K562 (cell line): ENCODE data around the gene RNASEH2A. TPM values are rescaled to one million over a fixed set of nuclear protein-coding genes. Genes with fewer than 3 reads are reported as not detected.

Experiments
- ATAC-seq: fragments of 200-7000 bp; cut with Tn5 transposase; 3 replicates; pipeline ENCODE4 v1.9.1; 2020; ENCODE audit warnings: moderate library complexity
- BruUV-seq: library from RNA; stranded (reverse); fragments of 400-500 nt; replicated peaks from 2 replicates; lab custom pipeline; 2021; lab: Mats Ljungman, UMichigan
- CTCF ChIA-PET: fragments of 300-600 bp; formaldehyde crosslinking; extraction: SDS; loops from one replicate; lab custom pipeline; 2021; ENCODE audit warnings: low intra/inter-chr PET ratio; lab: Yijun Ruan, JAX
- POLR2A ChIA-PET: fragments of 300-600, 350-650 bp; sonication (Branson Sonifier 250); formaldehyde crosslinking; extraction: SDS; loops from one replicate; lab custom pipeline; 2021; ENCODE audit warnings: antibody characterized with exemption, inconsistent platforms; lab: Yijun Ruan, JAX
- DNase-seq, 4 experiments: peaks; one replicate each; pipeline versions ENCODE4 v3.0.0 to v3.0.0-alpha.2; 2011 to 2018; ENCODE audit warnings: low spot score in 3 of 4, mixed read lengths in 3 of 4; ENCODE audit errors: extremely low read depth in 1 of 4
- FAIRE-seq: peaks from 2 replicates; lab custom pipeline; 2011; peaks lifted over from hg19 to GRCh38; lab: Jason Lieb, UNC
- H2AFZ ChIP-seq: 2 replicates; pipeline ENCODE4 v1.6.0; 2011; ENCODE audit warnings: low read depth, low read length, control low read depth, inconsistent platforms
- H3K27ac ChIP-seq: fragments of 200-600 bp; 3 replicates; pipeline ENCODE4 v1.8.0; 2011; ENCODE audit warnings: low read depth, mild to moderate bottlenecking, control low read depth, inconsistent platforms, low read length, moderate library complexity, mixed read lengths; ENCODE audit errors: extremely low read depth
- H3K27me3 ChIP-seq, 2 experiments: fragments of 300-600 bp in 1 of 2; 2 replicates in 1 of 2; 3 replicates in 1 of 2; pipeline versions ENCODE4 v1.6.0 to v1.8.0; 2011; ENCODE audit warnings: inconsistent platforms in 2 of 2, low read length in 2 of 2, mild to moderate bottlenecking in 1 of 2, mixed read lengths in 1 of 2, moderate library complexity in 1 of 2; ENCODE audit not compliant: control insufficient read depth in 2 of 2, insufficient read depth in 2 of 2
- H3K36me3 ChIP-seq: fragments of 300-600 bp; 3 replicates; pipeline ENCODE4 v1.8.0; 2011; ENCODE audit warnings: mild to moderate bottlenecking, low read length, inconsistent platforms; ENCODE audit not compliant: control insufficient read depth, insufficient read depth
- H3K4me1 ChIP-seq, 2 experiments: fragments of 200-600 bp in 1 of 2; replicated peaks in 1 of 2; 2 replicates in 1 of 2; 3 replicates in 1 of 2; pipeline versions ENCODE4 v1.5.1 to v1.8.0; 2011; ENCODE audit warnings: inconsistent platforms in 2 of 2, low read length in 2 of 2, mild to moderate bottlenecking in 1 of 2, mixed read lengths in 1 of 2, moderate library complexity in 1 of 2; ENCODE audit not compliant: control insufficient read depth in 2 of 2, insufficient read depth in 2 of 2
- H3K4me2 ChIP-seq: 2 replicates; pipeline ENCODE4 v1.6.1; 2011; ENCODE audit warnings: low read length, control low read depth, inconsistent platforms, mixed read lengths; ENCODE audit not compliant: insufficient read depth
- H3K4me3 ChIP-seq: fragments of 200-600 bp; sonication (generic), shearing (Covaris generic); 2 replicates; pipeline ENCODE4 v1.5.1; 2016; ENCODE audit warnings: control low read depth, inconsistent platforms
- H3K79me2 ChIP-seq: fragments of 200-600 bp; 3 replicates; pipeline ENCODE4 v1.8.0; 2011; ENCODE audit warnings: low read length, inconsistent platforms; ENCODE audit not compliant: control insufficient read depth, insufficient read depth
- H3K9ac ChIP-seq, 2 experiments: 2 replicates each; pipeline versions ENCODE4 v1.6.0 to v1.6.1; 2011; ENCODE audit warnings: low read depth in 2 of 2, low read length in 2 of 2, control low read depth in 1 of 2, inconsistent platforms in 1 of 2, mild to moderate bottlenecking in 1 of 2, mixed read lengths in 1 of 2; ENCODE audit not compliant: insufficient read depth in 1 of 2
- H3K9me1 ChIP-seq: one replicate; pipeline ENCODE4 v1.6.0; 2011; ENCODE audit warnings: inconsistent platforms, mild to moderate bottlenecking, low read length, moderate library complexity; ENCODE audit not compliant: control insufficient read depth, insufficient read depth
- H3K9me3 ChIP-seq: replicated peaks from 2 replicates; pipeline ENCODE4 v1.5.1; 2011; ENCODE audit warnings: low read depth, low read length, inconsistent platforms; ENCODE audit not compliant: control insufficient read depth, insufficient read depth
- H4K20me1 ChIP-seq: replicated peaks from 2 replicates; pipeline ENCODE4 v1.6.1; 2011; ENCODE audit warnings: low read length, inconsistent platforms, mixed read lengths; ENCODE audit not compliant: control insufficient read depth, insufficient read depth
- FOXK1 ChIP-seq: sonication (generic); formaldehyde crosslinking; IDR thresholded peaks from 2 replicates; pipeline ENCODE4 v1.8.0; 2022; ENCODE audit warnings: missing genetic modification reagents, mild to moderate bottlenecking, borderline replicate concordance
- MAX ChIP-seq: sonication (generic); formaldehyde crosslinking; IDR thresholded peaks from 2 replicates; pipeline ENCODE4 v1.9.0; 2022; ENCODE audit warnings: mild to moderate bottlenecking, missing genetic modification reagents
- ZNF12 ChIP-seq: sonication (generic); formaldehyde crosslinking; IDR thresholded peaks from 2 replicates; pipeline ENCODE4 v1.4.0; 2020; ENCODE audit warnings: mild to moderate bottlenecking, missing genetic modification reagents
- ZNF407 ChIP-seq: fragments of 450-650 bp; IDR thresholded peaks from 2 replicates; pipeline ENCODE4 v1.6.1; 2016; ENCODE audit warnings: low read depth
- ZNF695 ChIP-seq: fragments of 450-650 bp; formaldehyde crosslinking; IDR thresholded peaks from 2 replicates; pipeline ENCODE4 v1.4.0; 2020; ENCODE audit warnings: mild to moderate bottlenecking, moderate library complexity
- WGBS: fragments of 100-300 bp; shearing (Covaris generic); methylation state at CpG from one replicate; pipeline ENCODE4 v1.1.6; 2016; ENCODE audit warnings: low coverage, mixed read lengths; ENCODE audit not compliant: insufficient coverage; ENCODE audit errors: missing lambda C conversion rate; 5-methylcytosine and 5-hydroxymethylcytosine counted together
- in situ Hi-C: fragments of 300-500 bp; cut with MboI; formaldehyde crosslinking; loops from 4 replicates; pipeline ENCODE4 v1.15.0; 2018; ENCODE audit warnings: inconsistent platforms, mixed read lengths
- intact Hi-C: fragments of 100-400 bp; cut with micrococcal nuclease; formaldehyde crosslinking; loops from 2 replicates; pipeline ENCODE4 v1.14.2; 2022
- polyA plus RNA-seq, 8 experiments: library from polyadenylated mRNA; depleted of rRNA in 4 of 8; stranded (reverse) in 5 of 8; unstranded in 3 of 8; fragments of >200 nt; fragmentation: Nextera tagmentation in 2 of 8; fragmentation: Illumina TruSeq in 1 of 8; extraction: Ambion mirVana in 2 of 8; extraction: Trizol in 1 of 8; gene quantifications; 2 replicates each; pipeline versions ENCODE4 v1.2.1 to v1.2.3, GENCODE V29; 2011 to 2014; ENCODE audit warnings: inconsistent platforms in 1 of 8, missing spikeins in 1 of 8
- total RNA-seq, 7 experiments: library from RNA; depleted of rRNA in 6 of 7; stranded (reverse); fragments of >200 nt in 6 of 7; fragmentation: Illumina TruSeq in 2 of 7; extraction: Trizol in 2 of 7; gene quantifications; 2 replicates each; pipeline versions ENCODE4 v1.2.1 to v1.2.3, GENCODE V29; 2011 to 2021; ENCODE audit warnings: low replicate concordance in 1 of 7

The RNASEH2A gene
- total and polyA plus RNA-seq, 9 of the 15 experiments (the other 6 are each of a cell fraction or from before 2014, with no cell fraction given): 22.3 to 78.0 (median 61.7) TPM

GRCh38 chr19:12772323-12772722 is 34.1 kb upstream of the RNASEH2A start:
- no peak for DNase-seq
- Histone ChIP-seq H3K27me3 (no peaks in the 10 kb centered on the region), H3K9ac (0 out of 4 replicates have a peak overlapping the region, but pooled peaks of 1 of the 2 experiments have one; percentile 3), H3K4me2 (no peak overlapping the region), H3K27ac (no peak overlapping the region), H3K79me2 (peaks cover 6% of the 10 kb centered on the region; the same call in 1 of the 3 replicates), H3K4me3 (no peak overlapping the region), H3K9me3 (no peaks in the 10 kb centered on the region), H2AFZ (no peak overlapping the region), H4K20me1 (no peaks in the 10 kb centered on the region), H3K36me3 (no peaks in the 10 kb centered on the region), H3K9me1 (no peaks in the 10 kb centered on the region), H3K4me1 (peaks cover 5 to 38% of the 10 kb centered on the region in 2 experiments; a peak in 4 of 5 replicates)
- WGBS: 38% methylated on average over 3 of the region's 4 CpGs
- no peak for ATAC-seq
- FAIRE-seq: no peak
- in situ Hi-C loops (no loop called here), intact Hi-C loops (no loop called here)
- TF ChIP-seq MAX (CRISPR knock-in tag) (no peak), ZNF695 (CRISPR knock-in tag) (no peak), ZNF407 (no peak), FOXK1 (no peak), ZNF12 (CRISPR knock-in tag) (no peak)
- ChIA-PET POLR2A (interaction anchor here (0.8 to 1.9 kb wide), 2 partner anchors 20 to 32 kb away, joined by 3 to 11 read pairs; partner anchors contain the start of gene JUNB), CTCF (no interaction called here)
- BruUV-seq: no TSS peak
